HEK293T (cell line): ENCODE results near the gene TWNK.

Experiments
- CTCF ChIA-PET: fragments of 350-600 bp; formaldehyde crosslinking; extraction: SDS; loops from one replicate; lab custom pipeline; 2021; ENCODE audit warnings: antibody characterized with exemption, inconsistent platforms; lab: Yijun Ruan, JAX
- POLR2A ChIA-PET: fragments of 350-600 bp; formaldehyde crosslinking; extraction: SDS; loops from one replicate; lab custom pipeline; 2020; ENCODE audit warnings: antibody characterized with exemption, inconsistent platforms; lab: Yijun Ruan, JAX
- DNase-seq: peaks from one replicate; pipeline ENCODE4 v3.0.0; 2012; ENCODE audit warnings: mixed read lengths; ENCODE audit errors: extremely low spot score
- ARNT ChIP-seq: fragments of 450-650 bp; IDR thresholded peaks from 2 replicates; pipeline ENCODE4 v1.6.1; 2017; ENCODE audit warnings: mild to moderate bottlenecking
- CTBP1 ChIP-seq: fragments of 450-650 bp; IDR thresholded peaks from 2 replicates; pipeline ENCODE4 v1.6.1; 2016; ENCODE audit warnings: borderline replicate concordance
- ELF4 ChIP-seq: fragments of 450-650 bp; IDR thresholded peaks from 2 replicates; pipeline ENCODE4 v1.6.1; 2017; ENCODE audit warnings: antibody characterized with exemption
- FOXA1 ChIP-seq: fragments of 450-650 bp; IDR thresholded peaks from 2 replicates; pipeline ENCODE4 v1.6.1; 2016; ENCODE audit warnings: mild to moderate bottlenecking
- FOXK2 ChIP-seq: fragments of 450-650 bp; IDR thresholded peaks from 2 replicates; pipeline ENCODE4 v1.6.1; 2016; ENCODE audit warnings: mild to moderate bottlenecking
- FOXM1 ChIP-seq: fragments of 450-650 bp; IDR thresholded peaks from 2 replicates; pipeline ENCODE4 v1.6.1; 2017; ENCODE audit warnings: mild to moderate bottlenecking, borderline replicate concordance
- HDGF ChIP-seq: fragments of 450-650 bp; IDR thresholded peaks from 2 replicates; pipeline ENCODE4 v1.6.1; 2017; ENCODE audit warnings: antibody characterized with exemption, borderline replicate concordance
- L3MBTL2 ChIP-seq: fragments of 450-650 bp; conservative IDR thresholded peaks from 2 replicates; pipeline ENCODE4 v1.6.1; 2016; ENCODE audit warnings: mild to moderate bottlenecking
- LEF1 ChIP-seq: fragments of 450-650 bp; IDR thresholded peaks from 2 replicates; pipeline ENCODE4 v1.6.1; 2017; ENCODE audit warnings: mild to moderate bottlenecking, borderline replicate concordance
- NFRKB ChIP-seq: fragments of 450-650 bp; IDR thresholded peaks from 2 replicates; pipeline ENCODE4 v1.6.1; 2016; ENCODE audit warnings: mild to moderate bottlenecking, moderate library complexity
- SP1 ChIP-seq: fragments of 450-650 bp; IDR thresholded peaks from 2 replicates; pipeline ENCODE4 v1.6.1; 2017
- SUZ12 ChIP-seq: fragments of 450-650 bp; IDR thresholded peaks from 2 replicates; pipeline ENCODE4 v1.6.1; 2016; ENCODE audit warnings: mild to moderate bottlenecking
- TARDBP ChIP-seq: fragments of 450-650 bp; IDR thresholded peaks from 2 replicates; pipeline ENCODE4 v1.6.1; 2016
- ZNF384 ChIP-seq: fragments of 450-650 bp; IDR thresholded peaks from 2 replicates; pipeline ENCODE4 v1.6.1; 2016
- TF ChIP-seq, protein P1 (sequence below): fragments of 450-650 bp; IDR thresholded peaks from 2 replicates; pipeline ENCODE4 v1.6.1; 2016

TWNK gene

DNA sequence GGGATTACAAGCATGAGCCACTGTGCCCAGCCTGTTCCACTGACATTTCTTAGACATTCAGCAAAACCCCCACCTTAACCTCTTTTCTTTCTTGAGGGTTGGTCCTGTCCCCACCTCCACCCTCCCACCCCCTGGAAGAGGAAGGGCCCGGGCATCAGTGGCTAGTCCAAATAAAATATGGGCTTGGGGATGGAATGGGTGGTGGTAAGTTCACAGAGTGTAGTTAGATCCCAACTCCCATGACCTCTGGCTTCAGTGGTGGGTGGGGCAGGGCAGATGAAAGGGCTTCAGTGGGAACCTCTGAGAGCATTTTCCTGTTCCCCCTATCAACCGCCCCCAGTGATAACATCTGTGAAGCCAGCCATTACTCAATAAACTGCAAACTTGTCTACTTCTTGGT lies 53.5 kb downstream of the TWNK start:
- TF ChIP-seq FOXM1 (no peak), TARDBP (no peak), HDGF (no peak), ELF4 (no peak)
- DNase-seq = no peak
- ChIA-PET CTCF (interaction anchor here (0.6 to 4.0 kb wide), 18 partner anchors 9 to 1041 kb away, joined by 3 to 63 read pairs (median 4); partner anchors contain the start of genes KAZALD1, PDZD7 and SFXN3), POLR2A (interaction anchor here (0.9 to 5.5 kb wide), 5 partner anchors 10 to 44 kb away, joined by 3 to 61 read pairs (median 4); partner anchors contain the start of genes KAZALD1, PDZD7 and SFXN3)

- DNase-seq = peak; percentile 85
- ChIA-PET CTCF (interaction anchor here (0.6 to 4.0 kb wide), 24 partner anchors 9 to 1040 kb away, joined by 3 to 63 read pairs (median 4); partner anchors contain the start of genes KAZALD1, PDZD7 and SFXN3), POLR2A (interaction anchor here (0.9 to 5.5 kb wide), 5 partner anchors 11 to 22 kb away, joined by 4 to 61 read pairs (median 9); partner anchors contain the start of genes KAZALD1, PDZD7 and SFXN3)
- TF ChIP-seq ZNF384 = peak; percentile 75
- no peak for TF ChIP-seq FOXA1
- TF ChIP-seq FOXK2 = no peak
Measured at GRCh38 chr10:101041252-101041761, 54.0 kb downstream of the TWNK start.

DNA sequence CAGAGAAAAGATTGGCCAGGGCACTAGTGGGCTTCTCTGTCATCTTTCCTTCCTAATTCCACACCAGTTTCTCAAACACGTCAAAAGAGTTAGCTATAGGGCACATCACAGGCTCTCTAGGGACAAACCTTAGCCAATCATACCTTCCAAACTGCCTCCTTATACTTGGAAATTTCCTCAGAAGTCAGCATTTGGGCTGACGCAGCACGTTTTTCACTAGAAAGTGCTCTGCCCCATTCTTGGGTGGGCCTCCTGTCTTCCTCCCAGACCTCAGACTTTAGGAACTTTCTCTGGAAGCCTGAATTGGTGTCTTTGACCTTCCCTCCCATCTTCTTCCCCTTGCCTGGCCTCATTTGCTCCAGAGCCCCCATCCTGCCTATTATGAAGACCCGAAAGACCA lies 54.8 kb downstream of the TWNK start:
- TF ChIP-seq ARNT (no peak), L3MBTL2 (no peak), FOXA1 (no peak), LEF1 (no peak), ELF4 (no peak), SP1 (no peak)
- no peak for DNase-seq
- ChIA-PET POLR2A (interaction anchor here (0.8 to 5.5 kb wide), 22 partner anchors 7 to 172 kb away, joined by 3 to 61 read pairs (median 4); partner anchors contain the start of genes KAZALD1, PDZD7 and SFXN3), CTCF (interaction anchor here (1.0 to 4.0 kb wide), 14 partner anchors 11 to 172 kb away, joined by 3 to 63 read pairs (median 9); partner anchors contain the start of genes KAZALD1, PDZD7 and SFXN3)

DNA sequence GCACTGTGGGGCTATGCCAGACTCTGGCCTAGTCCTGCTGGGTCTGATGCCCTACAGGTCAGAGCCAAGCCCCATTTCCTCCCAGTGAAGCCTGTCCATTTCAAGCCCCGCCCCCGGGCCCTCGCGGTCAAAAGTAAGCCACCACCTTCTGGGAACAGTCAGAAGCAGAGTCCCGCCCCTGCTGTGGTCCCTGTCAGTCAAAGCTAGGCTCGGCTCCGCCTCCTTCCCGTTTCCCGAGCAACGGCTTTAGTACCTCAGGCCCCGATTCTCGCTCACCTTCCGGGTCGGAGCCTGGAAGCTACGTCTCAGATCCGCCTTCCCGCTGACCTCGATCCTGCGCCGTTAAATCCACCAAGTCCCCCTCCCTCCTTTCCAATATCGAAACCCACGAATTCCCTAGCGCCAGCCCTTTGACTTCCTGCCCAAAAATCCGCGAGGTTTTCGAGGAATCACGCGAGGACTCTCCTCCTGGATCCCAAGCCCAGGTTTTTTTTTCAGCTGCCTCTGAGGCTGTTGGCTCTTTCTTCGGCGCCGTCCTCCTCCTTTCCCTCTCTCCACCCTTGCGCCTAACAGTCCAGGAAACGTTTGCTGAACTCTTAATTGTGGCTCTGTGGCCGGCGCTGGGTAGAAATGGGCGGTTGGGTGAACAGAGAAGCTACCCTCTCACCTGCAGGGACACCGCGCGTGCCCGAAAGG lies 55.5 kb downstream of the TWNK start:
- peak; percentile 95 for DNase-seq
- POLR2A ChIA-PET = interaction anchor here (0.7 to 5.5 kb wide), 25 partner anchors 8 to 233 kb away, joined by 3 to 61 read pairs (median 5); partner anchors contain the start of genes KAZALD1, LZTS2, PDZD7 and SFXN3
- CTCF ChIA-PET = interaction anchor here (0.5 to 4.0 kb wide), 12 partner anchors 10 to 406 kb away, joined by 3 to 63 read pairs (median 11); partner anchors contain the start of genes KAZALD1, PDZD7 and SFXN3
- 0 out of 2 replicates have a peak, but pooled peaks have one; percentile 43 for TF ChIP-seq HDGF
- no peak for TF ChIP-seq CTBP1
- peak; percentile 52; the same call in 1 of the 2 replicates for TF ChIP-seq ZNF384
- TF ChIP-seq L3MBTL2 = peak; percentile 66
- no peak for TF ChIP-seq SUZ12
- peak; percentile 42 for TF ChIP-seq ELF4
- TF ChIP-seq, protein P1, sequence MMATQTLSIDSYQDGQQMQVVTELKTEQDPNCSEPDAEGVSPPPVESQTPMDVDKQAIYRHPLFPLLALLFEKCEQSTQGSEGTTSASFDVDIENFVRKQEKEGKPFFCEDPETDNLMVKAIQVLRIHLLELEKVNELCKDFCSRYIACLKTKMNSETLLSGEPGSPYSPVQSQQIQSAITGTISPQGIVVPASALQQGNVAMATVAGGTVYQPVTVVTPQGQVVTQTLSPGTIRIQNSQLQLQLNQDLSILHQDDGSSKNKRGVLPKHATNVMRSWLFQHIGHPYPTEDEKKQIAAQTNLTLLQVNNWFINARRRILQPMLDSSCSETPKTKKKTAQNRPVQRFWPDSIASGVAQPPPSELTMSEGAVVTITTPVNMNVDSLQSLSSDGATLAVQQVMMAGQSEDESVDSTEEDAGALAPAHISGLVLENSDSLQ = peak; percentile 99
- no peak for TF ChIP-seq NFRKB

GRCh38 chr10:101043363-101043707 lies 56.0 kb downstream of the TWNK start:
- DNase-seq = no peak
- CTCF ChIA-PET = interaction anchor here (0.5 to 4.0 kb wide), 10 partner anchors 9 to 99 kb away, joined by 3 to 63 read pairs (median 13); partner anchors contain the start of genes KAZALD1, PDZD7 and SFXN3

More at GRCh38 chr10:101043363-101043707, 56.0 kb downstream of the TWNK start:
- no peak for TF ChIP-seq ZNF384
- no peak for TF ChIP-seq ARNT
- TF ChIP-seq L3MBTL2 = peak; percentile 35; the same call in 1 of the 2 replicates
- TF ChIP-seq HDGF = no peak
- POLR2A ChIA-PET = interaction anchor here (0.6 to 5.5 kb wide), 21 partner anchors 9 to 1036 kb away, joined by 3 to 61 read pairs (median 5); partner anchors contain the start of genes KAZALD1, LZTS2, PDZD7 and SFXN3
